ENCODE measurements around the gene CR1.
"Not testable (repeated sequence)": the region's sequence is repeated elsewhere in the genome, so short reads cannot be mapped to it uniquely, and the experiment has no call there.

Gene CR1

GRCh38 chr1:207495801-207496792 is at the start of gene CR1:
CR1 (plus strand) TSS chr1:207496157; CDS start chr1:207496268, 111 bp downstream.
- no peak for DNase-seq (ENCODE audit: low spot score)

DNA sequence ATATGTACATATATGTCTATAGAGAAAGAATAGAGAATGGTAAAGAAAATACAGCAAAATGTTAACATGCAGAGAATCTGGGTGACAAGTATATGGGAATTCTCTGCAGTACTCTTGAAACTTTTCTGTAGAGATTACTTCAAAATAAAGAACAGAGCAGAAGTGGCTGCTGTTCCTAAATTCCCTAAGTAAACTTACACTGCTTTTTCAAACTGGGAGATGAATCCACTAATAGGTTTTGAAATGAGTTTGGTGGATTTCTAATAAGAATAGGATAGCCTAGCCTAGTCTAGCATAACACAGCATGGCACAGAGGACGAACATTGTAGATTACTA is 42.3 kb upstream of the CR1 start:
- DNase-seq (ENCODE audit: low spot score), result no peak

DNA sequence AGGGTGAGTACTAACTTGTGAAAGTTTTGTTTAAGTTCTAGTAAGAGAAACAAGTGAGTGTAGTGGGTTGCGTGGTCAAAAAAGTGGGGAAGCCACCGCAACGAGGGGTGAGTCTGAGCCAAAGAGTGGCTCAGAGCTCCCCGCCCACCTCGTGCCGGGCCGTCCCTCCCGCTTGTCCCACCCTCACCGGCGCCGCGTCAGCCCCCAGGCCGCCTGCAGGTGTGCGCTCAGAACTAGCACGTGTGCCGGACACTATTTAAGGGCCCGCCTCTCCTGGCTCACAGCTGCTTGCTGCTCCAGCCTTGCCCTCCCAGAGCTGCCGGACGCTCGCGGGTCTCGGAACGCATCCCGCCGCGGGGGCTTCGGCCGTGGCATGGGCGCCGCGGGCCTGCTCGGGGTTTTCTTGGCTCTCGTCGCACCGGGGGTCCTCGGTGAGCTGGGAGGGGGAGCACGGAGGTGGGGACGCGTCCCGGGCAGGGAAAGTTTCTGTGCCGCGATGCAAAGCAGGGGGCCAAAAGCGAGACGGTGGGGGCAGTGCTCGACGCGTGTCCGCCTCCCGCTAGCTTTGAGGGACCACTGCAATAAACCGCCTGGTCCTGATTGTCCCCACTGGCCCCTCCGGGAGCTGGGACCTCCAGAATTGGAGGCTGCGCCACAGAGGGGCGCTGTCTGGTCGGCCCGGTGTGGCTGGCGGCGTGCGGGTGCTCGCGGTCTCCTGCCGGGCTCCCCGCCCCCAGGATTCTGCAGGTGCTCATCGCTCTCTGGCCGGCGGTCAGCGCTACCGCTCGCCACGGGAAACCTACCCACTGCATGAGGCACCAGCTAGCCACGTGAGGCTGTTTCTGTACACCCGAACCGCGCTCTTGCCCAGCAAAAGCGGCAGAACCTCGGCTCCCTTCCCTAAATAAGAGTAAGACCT is 41.7 kb upstream of the CR1 start, which contains the start of gene CR2:
Gene CR2 (plus strand): TSS at position 283 of the 919 bp plus-strand sequence. CDS start 91 bp downstream, at position 374.
- DNase-seq (ENCODE audit: low spot score), result peak; percentile 70

DNA sequence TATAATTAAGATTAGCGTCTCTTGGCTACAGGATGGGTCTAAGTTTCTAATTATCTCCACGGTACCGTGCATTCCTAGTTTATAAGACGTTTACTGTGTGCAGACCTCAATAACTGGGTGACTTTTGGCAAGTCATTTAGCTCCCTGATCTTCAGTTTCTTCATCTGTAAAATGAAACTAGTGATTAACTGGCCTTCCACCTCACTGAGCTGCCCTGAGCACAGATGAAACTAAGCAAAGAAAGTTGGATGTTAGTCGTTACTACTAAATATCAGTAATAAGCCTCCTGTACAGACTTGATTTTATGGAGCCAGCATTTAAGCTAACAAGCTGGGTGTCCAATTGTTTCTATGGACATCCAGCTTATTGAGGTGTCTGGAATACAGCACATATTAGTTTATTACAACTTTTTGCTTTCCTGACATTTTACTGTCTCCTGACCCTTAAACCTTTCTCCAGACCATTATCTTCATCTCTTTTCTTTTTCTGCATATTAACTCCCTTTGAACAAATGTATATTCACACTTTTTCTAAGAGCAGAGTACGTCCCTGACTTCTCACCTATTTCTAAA is 40.7 kb upstream of the CR1 start:
- DNase-seq (ENCODE audit: low spot score), result no peak

GRCh38 chr1:207458414-207458813 is 37.5 kb upstream of the CR1 start:
- no peak for DNase-seq (ENCODE audit: low spot score)

- no peak for DNase-seq (ENCODE audit: low spot score)
Measured at GRCh38 chr1:207459008-207459407, 36.9 kb upstream of the CR1 start.

DNA sequence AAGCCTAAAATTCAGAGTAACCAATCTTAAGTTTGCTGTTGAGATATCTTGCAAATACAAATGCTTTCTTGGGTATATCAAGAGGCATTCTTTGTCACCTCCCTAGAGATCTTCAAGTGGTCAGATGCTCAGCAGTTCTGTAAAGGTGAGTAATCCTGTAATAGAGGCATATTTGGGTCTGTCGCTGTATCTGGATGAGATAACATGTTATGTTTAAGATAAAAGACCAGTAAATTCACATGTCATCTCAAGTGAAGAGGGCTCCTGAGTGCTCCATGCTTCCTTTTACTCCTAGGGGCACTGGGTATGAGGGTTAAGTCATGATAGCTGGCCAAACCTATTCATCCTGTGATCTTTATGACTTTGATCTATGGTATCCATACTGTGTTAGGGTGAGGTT is 34.3 kb upstream of the CR1 start:
- DNase-seq (ENCODE audit: low spot score), result no peak

- no peak for DNase-seq (ENCODE audit: low spot score)
Measured at GRCh38 chr1:207462535-207462934, 33.4 kb upstream of the CR1 start.

DNA sequence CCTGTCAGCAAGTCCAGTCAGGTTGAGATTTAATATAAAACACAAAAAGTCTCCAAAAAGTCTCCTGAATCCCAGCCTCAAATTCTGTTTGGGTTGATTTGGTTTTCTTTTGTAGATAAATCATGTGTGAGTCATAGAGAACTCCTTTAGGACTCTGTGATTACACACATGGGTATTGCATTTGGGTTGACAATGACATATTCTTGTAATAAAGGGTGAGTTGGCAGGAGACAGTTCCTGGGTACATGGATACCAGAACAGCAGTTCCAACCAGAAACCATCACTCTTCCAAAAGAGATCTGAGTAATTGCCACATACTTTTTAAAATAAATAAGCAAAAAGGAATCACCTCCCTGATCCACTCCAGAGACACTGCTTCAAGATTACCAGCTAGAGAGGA is 32.9 kb upstream of the CR1 start:
- no peak for DNase-seq (ENCODE audit: low spot score)

GRCh38 chr1:207463571-207463970 is 32.4 kb upstream of the CR1 start:
- DNase-seq (ENCODE audit: low spot score), result no peak

DNA sequence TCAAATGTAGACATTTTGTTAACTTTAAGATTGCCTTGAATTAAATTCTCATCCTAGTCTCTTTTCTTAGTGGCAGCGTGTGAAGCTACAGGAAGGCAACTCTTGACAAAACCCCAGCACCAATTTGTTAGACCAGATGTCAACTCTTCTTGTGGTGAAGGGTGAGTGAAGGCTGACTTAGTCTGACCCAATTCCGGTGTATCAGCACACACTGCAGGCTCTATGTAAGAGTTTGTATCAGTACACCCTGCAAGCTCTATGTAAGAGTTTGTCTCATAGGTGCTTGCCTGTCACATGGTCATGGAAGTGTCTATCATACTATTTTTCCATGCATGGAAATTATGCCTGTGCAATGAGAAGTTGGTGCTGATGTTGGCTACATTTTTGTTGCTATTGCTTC is 25.0 kb upstream of the CR1 start:
- DNase-seq (ENCODE audit: low spot score), result no peak

GRCh38 chr1:207474210-207474609 is 21.7 kb upstream of the CR1 start:
- DNase-seq (ENCODE audit: low spot score), result no peak

- DNase-seq (ENCODE audit: low spot score), result no peak
Measured at GRCh38 chr1:207486198-207486597, 9.8 kb upstream of the CR1 start.

GRCh38 chr1:207487636-207488035 is 8.3 kb upstream of the CR1 start:
- no peak for DNase-seq (ENCODE audit: low spot score)

GRCh38 chr1:207493212-207493611 is 2.7 kb upstream of the CR1 start:
- no peak for DNase-seq (ENCODE audit: low spot score)

- no peak for DNase-seq (ENCODE audit: low spot score)
Measured at GRCh38 chr1:207494171-207494570, 1.8 kb upstream of the CR1 start.

DNA sequence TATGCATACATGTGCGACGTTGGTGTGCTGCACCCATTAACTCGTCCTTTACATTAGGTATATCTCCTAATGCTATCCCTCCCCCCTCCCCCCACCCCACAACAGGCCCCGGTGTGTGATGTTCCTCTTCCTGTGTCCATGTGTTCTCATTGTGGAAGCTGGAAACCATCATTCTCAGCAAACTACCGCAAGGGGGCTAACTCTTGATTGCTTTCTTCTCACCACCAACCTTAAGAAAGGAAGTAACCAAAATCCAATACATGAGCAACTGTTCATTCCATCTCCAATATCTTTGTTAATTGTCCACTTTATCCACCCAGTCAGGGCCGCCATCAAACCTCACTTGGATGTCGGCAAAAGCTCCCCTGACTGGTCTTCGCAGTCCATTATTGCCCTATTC is 676 bp upstream of the CR1 start:
- not testable (repeated sequence) for DNase-seq (ENCODE audit: low spot score)

- no peak for DNase-seq (ENCODE audit: low spot score)
Measured at GRCh38 chr1:207497941-207498340, 2.0 kb downstream of the CR1 start.

DNA sequence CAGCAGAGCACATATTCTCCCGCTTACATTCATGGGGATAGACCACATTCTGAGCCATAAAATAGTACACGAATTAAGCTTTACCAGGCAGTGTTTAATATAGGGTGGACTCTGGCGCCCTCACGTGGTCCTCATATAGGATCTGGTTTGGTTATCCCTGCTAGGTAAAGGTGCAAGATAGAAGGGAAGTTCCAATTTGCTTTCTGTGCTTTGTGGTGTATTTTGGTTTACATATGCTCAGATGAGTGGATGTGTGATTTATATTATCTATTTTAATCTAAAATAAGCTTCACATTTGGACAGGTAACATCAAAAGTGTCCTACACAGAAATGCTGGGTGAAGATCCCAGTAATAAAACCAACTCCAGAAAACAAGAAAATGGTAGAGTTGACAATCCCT is 3.6 kb downstream of the CR1 start:
- DNase-seq (ENCODE audit: low spot score), result peak; percentile 72

DNA sequence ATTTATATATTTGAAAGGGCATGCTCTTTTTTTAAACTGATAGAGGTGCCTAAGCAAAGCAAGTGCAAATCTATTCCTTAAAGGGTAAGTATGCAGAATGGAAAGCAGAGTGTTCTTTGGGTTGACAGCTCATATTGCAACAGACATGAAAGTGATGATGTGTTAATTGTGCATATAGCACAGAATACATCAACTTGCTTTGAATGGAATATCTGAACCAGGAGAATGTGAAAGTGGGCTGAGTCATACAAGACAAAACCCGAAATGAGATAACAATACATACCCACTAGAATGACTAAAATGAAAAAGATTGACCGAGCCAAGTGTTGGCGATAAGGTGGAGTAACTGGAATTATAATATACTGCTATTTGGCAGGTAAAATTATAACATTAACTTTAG is 4.3 kb downstream of the CR1 start:
- DNase-seq (ENCODE audit: low spot score), result no peak

DNA sequence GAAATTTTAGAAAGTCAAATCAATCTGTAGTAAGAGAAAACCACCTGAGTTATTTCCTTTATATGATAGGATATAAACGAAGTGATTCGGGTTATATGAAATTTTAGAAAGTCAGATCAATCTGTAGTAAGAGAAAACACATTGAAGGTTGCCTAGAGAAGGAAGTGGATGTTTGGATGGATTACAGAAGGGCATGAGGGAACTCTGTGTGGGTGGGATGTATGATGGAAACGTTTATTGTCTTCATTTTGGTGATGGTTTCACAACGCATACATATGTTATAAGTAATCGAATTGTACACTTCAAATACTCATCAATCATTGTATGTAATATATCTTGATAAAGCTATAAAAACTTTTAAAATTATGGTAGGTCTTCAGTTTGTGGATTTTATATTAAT is 5.1 kb downstream of the CR1 start:
- no peak for DNase-seq (ENCODE audit: low spot score)

DNA sequence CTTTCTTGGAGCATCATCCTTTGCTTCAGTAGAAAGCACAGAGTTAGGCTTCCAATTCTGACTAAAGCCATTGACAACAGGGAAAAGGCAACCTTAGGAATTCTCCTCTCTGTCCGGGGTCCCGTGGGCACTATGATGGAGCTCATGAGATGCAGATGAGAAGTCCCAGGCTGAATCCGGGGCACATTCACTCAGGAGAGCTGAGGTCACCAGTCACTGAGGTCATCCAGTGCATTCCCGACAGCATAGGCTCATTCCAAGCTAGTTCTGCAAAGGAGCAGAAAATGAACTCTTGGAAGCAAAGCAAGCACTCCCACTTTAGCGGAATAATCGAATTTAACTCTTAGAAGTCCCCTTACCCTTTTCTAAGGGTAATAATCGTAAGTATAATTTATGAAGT is 6.8 kb downstream of the CR1 start:
- DNase-seq (ENCODE audit: low spot score), result no peak
